Measurements from ENCODE around the gene KRT78.
A peak's percentile ranks its signal among the peaks of the same experiment; 100 is the strongest.

KRT78 gene

DNA sequence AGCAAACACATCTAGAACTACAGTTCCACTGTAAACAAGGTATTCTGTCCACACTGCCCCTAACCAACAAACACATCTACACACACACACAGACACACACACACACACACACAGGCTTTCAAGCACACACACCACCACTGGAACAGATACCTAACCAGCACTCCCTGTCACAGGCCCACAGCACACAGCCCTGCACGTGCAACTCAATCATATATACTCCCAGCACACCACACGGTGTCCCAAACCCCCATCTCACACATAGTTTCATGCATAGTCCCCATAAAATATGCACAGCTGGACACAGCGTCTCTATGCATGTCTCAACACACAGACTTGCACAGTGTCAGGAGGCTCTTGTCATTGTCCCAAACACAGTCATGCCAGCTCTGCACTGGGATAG lies 28.4 kb upstream of the KRT78 start:
- H3K9me3 ChIP-seq: no peaks in the 10 kb centered on the region
- no peaks in the 10 kb centered on the region for H3K36me3 ChIP-seq
- TF ChIP-seq, protein P1, sequence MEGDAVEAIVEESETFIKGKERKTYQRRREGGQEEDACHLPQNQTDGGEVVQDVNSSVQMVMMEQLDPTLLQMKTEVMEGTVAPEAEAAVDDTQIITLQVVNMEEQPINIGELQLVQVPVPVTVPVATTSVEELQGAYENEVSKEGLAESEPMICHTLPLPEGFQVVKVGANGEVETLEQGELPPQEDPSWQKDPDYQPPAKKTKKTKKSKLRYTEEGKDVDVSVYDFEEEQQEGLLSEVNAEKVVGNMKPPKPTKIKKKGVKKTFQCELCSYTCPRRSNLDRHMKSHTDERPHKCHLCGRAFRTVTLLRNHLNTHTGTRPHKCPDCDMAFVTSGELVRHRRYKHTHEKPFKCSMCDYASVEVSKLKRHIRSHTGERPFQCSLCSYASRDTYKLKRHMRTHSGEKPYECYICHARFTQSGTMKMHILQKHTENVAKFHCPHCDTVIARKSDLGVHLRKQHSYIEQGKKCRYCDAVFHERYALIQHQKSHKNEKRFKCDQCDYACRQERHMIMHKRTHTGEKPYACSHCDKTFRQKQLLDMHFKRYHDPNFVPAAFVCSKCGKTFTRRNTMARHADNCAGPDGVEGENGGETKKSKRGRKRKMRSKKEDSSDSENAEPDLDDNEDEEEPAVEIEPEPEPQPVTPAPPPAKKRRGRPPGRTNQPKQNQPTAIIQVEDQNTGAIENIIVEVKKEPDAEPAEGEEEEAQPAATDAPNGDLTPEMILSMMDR (IDR thresholded peaks at IDR 0.05; ENCODE audit: low read depth, low read length): no peak
- no peak for DNase-seq
- peaks cover 3% of the 10 kb centered on the region for H3K27me3 ChIP-seq
- H3K4me3 ChIP-seq (ENCODE audit: low read depth, low read length): no peak overlapping the region
- peaks cover 4% of the 10 kb centered on the region; the same call in 1 of the 2 replicates for H3K4me1 ChIP-seq

DNA sequence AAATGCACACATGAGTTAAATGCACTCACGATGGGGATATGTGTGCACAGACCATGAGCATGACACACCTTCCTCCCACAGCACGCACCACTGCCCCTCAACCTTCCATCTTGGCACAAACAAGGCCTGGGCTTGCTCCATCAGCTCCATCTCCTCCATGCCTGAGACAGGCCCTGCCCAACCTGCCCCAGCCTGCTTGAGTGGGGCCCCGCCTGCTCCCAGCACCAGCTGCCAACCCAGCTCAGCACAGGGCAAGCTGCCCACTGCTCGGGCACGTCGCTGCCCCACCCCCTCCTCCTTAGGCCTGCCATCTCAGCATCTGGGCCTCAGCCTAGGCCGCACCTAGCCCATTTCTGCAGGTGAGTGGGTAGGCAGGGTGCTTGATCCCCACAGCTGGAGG lies 27.6 kb upstream of the KRT78 start:
- DNase-seq: no peak
- Histone ChIP-seq H3K27me3 (peaks cover 3% of the 10 kb centered on the region), H3K9me3 (no peaks in the 10 kb centered on the region), H3K4me1 (peaks cover 4% of the 10 kb centered on the region; the same call in 1 of the 2 replicates), H3K36me3 (no peaks in the 10 kb centered on the region), H3K4me3 (ENCODE audit: low read depth, low read length) (no peak overlapping the region)
- TF ChIP-seq, protein P1 (IDR thresholded peaks at IDR 0.05; ENCODE audit: low read depth, low read length): no peak

DNA sequence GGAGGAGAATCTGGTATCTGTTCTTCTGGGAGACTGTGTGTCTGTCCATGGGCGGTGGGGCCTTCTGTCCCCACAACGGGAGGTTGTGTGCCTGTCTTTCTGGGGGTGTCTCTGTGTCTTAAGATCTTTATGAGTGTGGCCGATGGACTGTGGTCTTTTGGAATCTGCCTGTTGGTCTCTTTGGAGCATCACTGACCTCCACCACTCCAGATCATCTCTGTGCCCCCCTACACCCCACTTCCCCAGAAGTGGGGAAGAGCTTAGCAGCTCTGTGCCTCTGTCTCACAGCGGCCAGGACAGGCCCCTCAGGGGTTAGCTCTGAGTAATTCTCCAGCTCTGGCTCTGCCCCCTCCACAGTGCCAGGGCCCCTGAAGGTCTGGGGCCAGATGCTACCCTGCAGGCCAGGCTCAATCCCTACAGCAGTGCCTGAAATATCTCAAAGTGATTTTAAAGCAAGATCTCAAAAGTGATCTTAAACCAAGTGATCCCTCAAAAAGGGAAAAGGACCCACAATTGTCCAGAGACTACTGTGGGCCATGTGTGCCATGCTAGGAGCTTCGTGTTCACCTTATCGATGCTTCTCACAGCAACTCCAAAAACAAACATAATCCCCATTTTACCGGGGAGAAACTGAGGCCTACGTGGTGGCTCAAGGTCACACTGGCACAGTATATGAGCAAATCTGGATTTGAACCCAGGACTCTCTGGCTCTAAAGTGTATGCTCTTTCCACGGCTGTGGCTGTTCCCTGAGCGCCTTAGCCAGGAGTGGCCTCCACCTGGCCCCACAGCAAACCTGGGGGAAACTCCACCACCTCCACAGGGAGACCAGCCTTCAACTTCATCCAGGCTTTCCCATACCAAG lies 26.0 kb upstream of the KRT78 start:
- TF ChIP-seq, protein P1 (IDR thresholded peaks at IDR 0.05; ENCODE audit: low read depth, low read length): no peak
- Histone ChIP-seq H3K4me3 (ENCODE audit: low read depth, low read length) (peak overlapping the region; percentile 40), H3K36me3 (no peaks in the 10 kb centered on the region), H3K4me1 (peaks cover 4% of the 10 kb centered on the region; the same call in 1 of the 2 replicates), H3K27me3 (no peaks in the 10 kb centered on the region), H3K9me3 (no peaks in the 10 kb centered on the region)
- DNase-seq: no peak

DNA sequence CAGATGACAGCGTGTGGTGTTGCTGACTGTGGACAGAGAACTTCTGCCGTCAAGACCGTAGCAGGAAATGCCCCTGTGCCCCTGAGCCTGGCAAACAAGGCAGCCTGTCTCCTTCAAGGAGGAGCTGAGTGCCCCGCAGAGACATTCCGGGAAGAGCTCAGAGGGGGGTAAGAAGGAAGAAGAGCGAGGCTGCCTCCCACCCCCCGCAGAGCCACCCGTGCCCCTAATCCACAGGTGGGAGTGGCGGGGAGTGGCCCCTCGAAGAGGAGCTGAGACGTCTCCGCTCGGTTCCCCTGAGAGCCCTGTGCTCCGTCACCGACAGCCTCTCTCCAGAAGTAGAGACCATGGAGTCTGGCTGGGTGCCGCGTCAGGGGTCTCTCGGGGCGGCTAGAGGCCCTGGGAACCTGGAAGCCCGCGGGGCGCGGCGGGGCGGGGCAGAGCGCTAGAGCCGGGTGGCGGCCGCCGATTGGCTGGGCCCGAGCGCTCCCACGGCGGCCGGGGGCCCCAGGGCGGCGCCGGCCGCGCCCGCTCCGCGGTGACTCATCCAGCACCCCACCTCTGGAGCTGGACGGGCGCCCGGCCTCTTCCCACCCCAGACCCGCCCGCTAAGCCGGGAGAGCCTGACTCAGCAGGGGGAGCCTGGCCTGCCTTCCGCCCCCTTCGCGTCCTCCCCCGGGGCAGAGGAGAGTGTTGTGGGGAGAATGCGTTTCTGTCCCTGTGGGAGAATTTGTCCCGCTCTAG lies 25.2 kb upstream of the KRT78 start:
- Histone ChIP-seq H3K4me1 (peaks cover 4% of the 10 kb centered on the region; the same call in 1 of the 2 replicates), H3K27me3 (no peaks in the 10 kb centered on the region), H3K4me3 (ENCODE audit: low read depth, low read length) (peak overlapping the region; percentile 40), H3K36me3 (no peaks in the 10 kb centered on the region), H3K9me3 (no peaks in the 10 kb centered on the region)
- DNase-seq: peak; percentile 82
- TF ChIP-seq, protein P1 (IDR thresholded peaks at IDR 0.05; ENCODE audit: low read depth, low read length): no peak

DNA sequence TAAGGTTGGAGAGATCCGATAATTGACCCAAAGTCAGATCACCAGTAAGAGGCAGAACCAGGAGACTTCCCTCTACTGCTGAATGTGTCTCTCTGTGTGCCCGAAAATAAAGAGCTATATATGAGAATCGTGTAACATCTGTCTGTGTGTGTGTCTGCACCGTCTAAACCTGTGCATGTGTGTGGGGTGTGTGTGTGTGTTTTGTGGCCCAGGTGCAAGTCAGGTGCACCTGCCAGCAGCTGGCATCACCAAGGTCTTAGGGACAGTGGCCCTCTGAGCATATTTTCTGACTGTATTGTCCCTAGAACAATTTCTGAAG lies 24.7 kb upstream of the KRT78 start:
- Histone ChIP-seq H3K9me3 (no peaks in the 10 kb centered on the region), H3K4me1 (peaks cover 4% of the 10 kb centered on the region; the same call in 1 of the 2 replicates), H3K27me3 (no peaks in the 10 kb centered on the region), H3K36me3 (no peaks in the 10 kb centered on the region), H3K4me3 (ENCODE audit: low read depth, low read length) (no peak overlapping the region; the same call in 1 of the 2 replicates)
- TF ChIP-seq, protein P1 (IDR thresholded peaks at IDR 0.05; ENCODE audit: low read depth, low read length): no peak
- no peak for DNase-seq
